Fibroblast of lung (primary cell): ENCODE data around the gene CEMIP. TPM values are rescaled to one million over a fixed set of nuclear protein-coding genes. Genes with fewer than 3 reads are reported as not detected.

ENCODE experiments used
- DNase-seq, 2 donors: peaks; one replicate each; pipeline versions ENCODE4 v3.0.0 to v3.0.0-alpha.2; 2010; ENCODE audit warnings: low read depth in 2 of 2
- H2AFZ ChIP-seq: 2 replicates; pipeline ENCODE4 v1.5.1; 2012; ENCODE audit warnings: low read length, control low read depth, inconsistent platforms
- H3K27ac ChIP-seq: 2 replicates; pipeline ENCODE4 v1.5.1; 2011; ENCODE audit warnings: low read length, control low read depth; ENCODE audit not compliant: insufficient read depth
- H3K27me3 ChIP-seq: 2 replicates; pipeline ENCODE4 v1.5.1; 2011; ENCODE audit warnings: mild to moderate bottlenecking, low read length; ENCODE audit not compliant: control insufficient read depth, insufficient read depth
- H3K36me3 ChIP-seq: 2 replicates; pipeline ENCODE4 v1.5.1; 2011; ENCODE audit warnings: low read length; ENCODE audit not compliant: control insufficient read depth, insufficient read depth
- H3K4me1 ChIP-seq: 2 replicates; pipeline ENCODE4 v1.5.1; 2011; ENCODE audit warnings: low read length; ENCODE audit not compliant: control insufficient read depth, insufficient read depth; ENCODE audit errors: extremely low read depth
- H3K4me2 ChIP-seq: 2 replicates; pipeline ENCODE4 v1.5.1; 2011; ENCODE audit warnings: low read length, control low read depth; ENCODE audit not compliant: insufficient read depth; ENCODE audit errors: extremely low read depth
- H3K4me3 ChIP-seq, 4 experiments: fragments of 200-600 bp in 1 of 4; sonication (generic) in 1 of 4; replicated peaks in 1 of 4; 2 replicates each; pipeline ENCODE4 v1.5.1; 2011 to 2016; ENCODE audit warnings: low read length in 4 of 4, low read depth in 3 of 4, mild to moderate bottlenecking in 3 of 4, control low read depth in 2 of 4, inconsistent platforms in 1 of 4, mixed read lengths in 1 of 4; ENCODE audit not compliant: insufficient read depth in 1 of 4; ENCODE audit errors: control extremely low read depth in 1 of 4
- H3K79me2 ChIP-seq: 2 replicates; pipeline ENCODE4 v1.5.1; 2012; ENCODE audit warnings: mild to moderate bottlenecking, low read length, inconsistent platforms; ENCODE audit not compliant: control insufficient read depth, insufficient read depth
- H3K9ac ChIP-seq: 2 replicates; pipeline ENCODE4 v1.5.1; 2011; ENCODE audit warnings: mild to moderate bottlenecking, low read length, control low read depth; ENCODE audit not compliant: insufficient read depth
- H3K9me3 ChIP-seq: 2 replicates; pipeline ENCODE4 v1.5.1; 2012; ENCODE audit warnings: low read depth, low read length; ENCODE audit not compliant: control insufficient read depth, insufficient read depth
- H4K20me1 ChIP-seq: 2 replicates; pipeline ENCODE4 v1.5.1; 2011; ENCODE audit warnings: low read length; ENCODE audit not compliant: control insufficient read depth, insufficient read depth; ENCODE audit errors: extremely low read depth
- CTCF ChIP-seq, 2 donors: IDR thresholded peaks in 1 of 2; conservative IDR thresholded peaks in 1 of 2; 1 replicate in 1 of 2; 2 replicates in 1 of 2; pipeline ENCODE4 v1.5.1; 2011 to 2012; ENCODE audit warnings: low read length in 2 of 2, control low read depth in 1 of 2, inconsistent platforms in 1 of 2, low read depth in 1 of 2, mild to moderate bottlenecking in 1 of 2
- EZH2 ChIP-seq: IDR thresholded peaks from 2 replicates; pipeline ENCODE4 v1.5.1; 2012; ENCODE audit warnings: low read length, control low read depth, mild to moderate bottlenecking; ENCODE audit errors: missing control alignments
- polyA minus RNA-seq: library from RNA; depleted of rRNA, polyadenylated mRNA; stranded (reverse); fragments of >200 nt; gene quantifications from 2 replicates; pipeline ENCODE4 v1.2.3, GENCODE V29; 2011; ENCODE audit warnings: low replicate concordance
- polyA plus RNA-seq, 2 donors: library from polyadenylated mRNA; depleted of rRNA in 1 of 2; stranded (reverse) in 1 of 2; unstranded in 1 of 2; fragments of >200 nt; gene quantifications; 2 replicates each; pipeline ENCODE4 v1.2.1, GENCODE V29; 2011 to 2012; ENCODE audit warnings: missing spikeins in 1 of 2
- total RNA-seq: library from RNA; depleted of rRNA; stranded (reverse); fragments of >200 nt; gene quantifications from 2 replicates; pipeline ENCODE4 v1.2.1, GENCODE V29; 2014

The CEMIP gene, protein sequence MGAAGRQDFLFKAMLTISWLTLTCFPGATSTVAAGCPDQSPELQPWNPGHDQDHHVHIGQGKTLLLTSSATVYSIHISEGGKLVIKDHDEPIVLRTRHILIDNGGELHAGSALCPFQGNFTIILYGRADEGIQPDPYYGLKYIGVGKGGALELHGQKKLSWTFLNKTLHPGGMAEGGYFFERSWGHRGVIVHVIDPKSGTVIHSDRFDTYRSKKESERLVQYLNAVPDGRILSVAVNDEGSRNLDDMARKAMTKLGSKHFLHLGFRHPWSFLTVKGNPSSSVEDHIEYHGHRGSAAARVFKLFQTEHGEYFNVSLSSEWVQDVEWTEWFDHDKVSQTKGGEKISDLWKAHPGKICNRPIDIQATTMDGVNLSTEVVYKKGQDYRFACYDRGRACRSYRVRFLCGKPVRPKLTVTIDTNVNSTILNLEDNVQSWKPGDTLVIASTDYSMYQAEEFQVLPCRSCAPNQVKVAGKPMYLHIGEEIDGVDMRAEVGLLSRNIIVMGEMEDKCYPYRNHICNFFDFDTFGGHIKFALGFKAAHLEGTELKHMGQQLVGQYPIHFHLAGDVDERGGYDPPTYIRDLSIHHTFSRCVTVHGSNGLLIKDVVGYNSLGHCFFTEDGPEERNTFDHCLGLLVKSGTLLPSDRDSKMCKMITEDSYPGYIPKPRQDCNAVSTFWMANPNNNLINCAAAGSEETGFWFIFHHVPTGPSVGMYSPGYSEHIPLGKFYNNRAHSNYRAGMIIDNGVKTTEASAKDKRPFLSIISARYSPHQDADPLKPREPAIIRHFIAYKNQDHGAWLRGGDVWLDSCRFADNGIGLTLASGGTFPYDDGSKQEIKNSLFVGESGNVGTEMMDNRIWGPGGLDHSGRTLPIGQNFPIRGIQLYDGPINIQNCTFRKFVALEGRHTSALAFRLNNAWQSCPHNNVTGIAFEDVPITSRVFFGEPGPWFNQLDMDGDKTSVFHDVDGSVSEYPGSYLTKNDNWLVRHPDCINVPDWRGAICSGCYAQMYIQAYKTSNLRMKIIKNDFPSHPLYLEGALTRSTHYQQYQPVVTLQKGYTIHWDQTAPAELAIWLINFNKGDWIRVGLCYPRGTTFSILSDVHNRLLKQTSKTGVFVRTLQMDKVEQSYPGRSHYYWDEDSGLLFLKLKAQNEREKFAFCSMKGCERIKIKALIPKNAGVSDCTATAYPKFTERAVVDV (N-terminal part only)
- 324 and 946 TPM in 2 replicates for total RNA-seq
- polyA plus RNA-seq = 310 and 1,190 TPM in 2 replicates
- polyA plus RNA-seq (2012) = 264 and 1,265 TPM in 2 replicates
- 606 and 2,072 TPM in 2 replicates for polyA minus RNA-seq

GRCh38 chr15:80778964-80779657 lies at the start of gene CEMIP:
CEMIP (plus strand) TSS chr15:80779370; CDS start chr15:80873880, 94,510 bp downstream.
- no peaks in the 10 kb centered on the region for H3K27me3 ChIP-seq
- DNase-seq = peak; percentile 66 to 69
- no peaks in the 10 kb centered on the region for H3K9me3 ChIP-seq
- TF ChIP-seq CTCF (conservative IDR thresholded peaks at IDR 0.05 in 1 of 2, IDR thresholded peaks at IDR 0.05 in 1 of 2; ENCODE audit: low read depth in 1 of 2, low read length in 2 of 2) (peak; percentile 35 to 69), EZH2 (no peak)
- peak within 1 kb of the TSS; percentile 43 to 82 (median 68) for H3K4me3 ChIP-seq
- peaks cover 15% of the 10 kb centered on the region for H3K79me2 ChIP-seq
- peak within 1 kb of the TSS; percentile 43 for H3K9ac ChIP-seq
- peaks cover 2% of the 10 kb centered on the region for H4K20me1 ChIP-seq
- H3K27ac ChIP-seq = peak within 1 kb of the TSS; percentile 1
- H2AFZ ChIP-seq = no peak within 1 kb of the TSS
- peaks cover 7% of the 10 kb centered on the region for H3K36me3 ChIP-seq
- peak within 1 kb of the TSS; percentile 42 for H3K4me2 ChIP-seq
- H3K4me1 ChIP-seq = peaks cover 13% of the 10 kb centered on the region

DNA sequence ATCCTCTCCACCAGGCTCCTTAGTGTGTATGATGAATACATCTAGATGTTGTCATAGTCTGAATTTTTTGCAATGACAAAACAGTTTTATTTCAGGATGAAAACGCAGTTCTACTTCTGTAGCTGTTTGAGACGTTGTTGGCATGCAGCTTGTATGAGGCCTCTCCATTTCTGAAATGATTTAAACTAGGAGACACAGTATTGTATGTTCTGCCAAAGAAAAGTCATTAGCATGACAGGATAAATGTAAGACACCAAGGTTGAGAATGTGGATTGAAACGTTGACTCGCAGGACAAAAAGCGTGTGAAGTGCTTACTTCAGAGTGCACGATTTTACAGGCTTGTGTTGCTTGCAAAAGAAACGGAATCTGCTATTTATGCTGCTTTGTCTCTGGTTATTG lies 48.8 kb upstream of the CEMIP start:
- Histone ChIP-seq H2AFZ (no peak overlapping the region), H3K4me1 (no peaks in the 10 kb centered on the region), H3K79me2 (peaks cover 44% of the 10 kb centered on the region), H3K27me3 (no peaks in the 10 kb centered on the region), H3K4me2 (no peak overlapping the region), H3K36me3 (peaks cover 3% of the 10 kb centered on the region), H3K9ac (no peak overlapping the region), H3K27ac (no peak overlapping the region), H3K4me3 (no peak overlapping the region), H4K20me1 (no peaks in the 10 kb centered on the region), H3K9me3 (no peaks in the 10 kb centered on the region)
- DNase-seq = no peak
- no peak for TF ChIP-seq CTCF (conservative IDR thresholded peaks at IDR 0.05 in 1 of 2, IDR thresholded peaks at IDR 0.05 in 1 of 2; ENCODE audit: low read depth in 1 of 2, low read length in 2 of 2)
- no peak for TF ChIP-seq EZH2
